Measurements from ENCODE around the gene KCNQ1.

Gene KCNQ1

DNA sequence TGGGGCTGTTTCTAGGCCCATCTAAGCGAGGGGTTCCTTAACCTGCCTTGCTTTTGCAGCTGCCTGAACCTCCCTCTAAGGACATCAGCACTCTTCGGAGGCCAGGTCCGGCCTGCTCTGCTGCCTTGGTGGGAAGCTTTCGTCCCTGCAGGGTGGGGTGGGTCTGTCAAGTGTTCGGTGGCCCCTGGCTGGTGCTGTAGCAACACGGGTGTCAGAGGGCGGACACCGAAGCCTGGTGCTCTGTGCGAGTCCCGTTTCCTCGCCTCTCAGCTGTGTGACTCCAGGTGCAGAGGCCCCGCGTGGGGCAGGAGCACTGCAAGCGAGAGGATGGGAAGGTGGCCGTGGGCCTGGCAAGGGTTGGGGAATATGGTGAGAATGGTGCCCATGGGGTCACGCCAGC lies 376.2 kb downstream of the KCNQ1 start:
- DNase-seq: no peak

- DNase-seq: no peak
These were observed 377.1 kb downstream of the KCNQ1 start for GRCh38 chr11:2821891-2822290.

GRCh38 chr11:2824851-2825250 lies 380.0 kb downstream of the KCNQ1 start:
- no peak for DNase-seq

DNA sequence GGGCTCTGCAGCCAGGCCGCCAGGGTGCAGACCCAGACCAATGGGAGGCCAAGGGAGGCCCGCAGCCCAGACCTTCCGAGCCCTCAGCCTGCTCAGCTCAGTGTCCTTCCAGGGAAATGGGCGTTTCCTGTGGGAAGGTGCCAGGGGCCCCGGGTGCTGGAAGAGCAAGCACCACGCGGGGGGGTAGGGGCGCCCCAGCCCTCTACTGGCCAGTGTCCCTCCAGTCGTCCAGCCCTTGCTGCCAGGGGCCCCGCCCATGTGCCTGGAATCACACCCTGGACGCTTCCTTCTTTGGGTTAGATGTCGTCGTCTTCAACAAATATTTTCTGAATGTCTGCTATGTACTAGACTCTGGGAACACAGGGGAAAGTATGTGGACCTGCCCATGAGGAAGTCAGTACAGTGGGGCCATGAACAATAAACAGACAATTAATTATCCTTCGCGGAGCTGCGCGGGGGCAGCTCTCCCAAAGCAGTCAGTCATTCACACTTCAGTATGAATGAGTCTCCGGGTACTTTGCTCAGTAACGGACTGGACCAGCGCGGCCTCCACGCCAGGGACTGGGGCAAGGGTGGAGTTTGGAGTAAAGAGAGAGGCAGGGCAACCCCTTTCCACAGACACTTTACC lies 380.6 kb downstream of the KCNQ1 start:
- DNase-seq: no peak

- peak; percentile 83 for DNase-seq
These were observed 381.3 kb downstream of the KCNQ1 start for GRCh38 chr11:2825889-2826678.

GRCh38 chr11:2826679-2827056 lies 381.9 kb downstream of the KCNQ1 start:
- no peak for DNase-seq

DNA sequence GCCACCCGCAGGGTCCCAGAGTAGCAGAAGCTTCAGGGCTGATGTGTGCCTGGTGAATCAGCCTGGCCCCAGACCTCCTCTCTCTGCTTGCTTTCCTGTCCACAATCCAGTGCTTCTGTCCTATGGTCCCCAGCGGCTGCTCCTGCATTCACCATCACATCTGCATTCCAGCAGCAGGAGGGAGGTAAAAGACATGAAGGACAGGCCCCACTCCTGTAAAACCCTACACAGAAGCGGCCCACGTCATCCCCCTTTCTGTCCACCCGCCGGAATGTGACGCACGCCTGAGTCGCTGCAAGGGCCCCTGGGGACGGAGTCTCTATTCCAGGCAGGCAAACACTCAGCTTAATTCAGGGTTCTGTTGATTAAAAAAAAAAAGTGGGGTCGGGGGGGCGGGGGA lies 382.4 kb downstream of the KCNQ1 start:
- DNase-seq: no peak

DNA sequence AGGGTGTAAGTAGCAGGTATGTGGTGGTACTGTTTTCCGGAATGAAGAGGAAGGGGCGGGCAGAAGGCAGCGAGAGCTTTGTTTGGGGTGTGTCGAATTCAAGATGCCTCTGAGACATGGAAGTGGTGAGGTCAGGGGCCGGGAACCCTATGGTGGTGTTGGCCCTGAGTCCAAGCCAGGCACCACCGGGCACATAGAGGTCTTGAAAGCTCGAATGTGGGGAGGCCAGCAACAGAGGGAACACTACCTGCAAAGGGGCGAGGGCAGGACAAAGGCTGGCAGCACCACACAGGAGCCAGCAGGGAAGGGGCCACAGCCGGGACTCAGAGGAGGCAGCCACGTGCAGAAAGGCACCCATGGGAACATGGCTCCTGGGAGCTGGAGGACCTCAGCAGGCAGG lies 383.0 kb downstream of the KCNQ1 start:
- DNase-seq: no peak

GRCh38 chr11:2828585-2829330 lies 383.9 kb downstream of the KCNQ1 start:
- no peak for DNase-seq

DNA sequence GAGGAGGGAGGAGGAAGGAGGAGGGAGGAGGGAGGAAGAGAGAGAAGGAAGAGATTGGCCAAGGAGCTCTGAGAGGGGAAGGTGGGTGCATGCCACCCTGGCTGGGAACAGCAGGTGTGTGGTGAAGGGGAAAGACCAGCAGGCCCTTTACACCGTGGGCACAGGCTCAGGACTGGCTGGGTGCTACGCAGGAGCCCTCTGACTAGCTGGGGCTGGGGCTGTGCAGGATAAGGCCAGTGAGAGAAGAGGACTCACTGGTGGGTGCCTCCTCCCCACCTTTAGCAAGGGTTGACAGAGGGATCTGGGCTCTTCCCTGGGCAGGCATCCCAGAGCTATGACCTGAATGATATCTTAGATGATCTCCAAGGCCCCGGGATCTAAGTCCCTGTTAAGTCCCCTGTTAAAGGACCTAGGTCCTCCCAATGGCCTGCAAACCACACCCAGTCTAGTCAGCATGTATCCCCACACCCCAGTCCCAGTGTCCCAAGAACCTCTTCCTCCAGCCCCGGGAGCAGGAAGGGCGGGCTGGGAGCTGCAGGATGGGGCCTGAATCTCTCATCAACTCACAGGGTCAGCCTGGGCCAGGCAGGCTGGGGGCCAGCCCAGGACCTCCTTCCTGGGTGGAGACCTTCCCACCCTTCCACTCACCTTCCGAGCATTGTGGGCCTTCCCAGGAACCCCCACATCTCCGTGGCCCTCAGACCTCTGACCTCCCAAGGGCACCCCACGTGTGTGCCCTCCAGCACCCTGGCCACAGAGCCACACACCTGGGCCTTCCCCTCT lies 385.4 kb downstream of the KCNQ1 start:
- no peak for DNase-seq

DNA sequence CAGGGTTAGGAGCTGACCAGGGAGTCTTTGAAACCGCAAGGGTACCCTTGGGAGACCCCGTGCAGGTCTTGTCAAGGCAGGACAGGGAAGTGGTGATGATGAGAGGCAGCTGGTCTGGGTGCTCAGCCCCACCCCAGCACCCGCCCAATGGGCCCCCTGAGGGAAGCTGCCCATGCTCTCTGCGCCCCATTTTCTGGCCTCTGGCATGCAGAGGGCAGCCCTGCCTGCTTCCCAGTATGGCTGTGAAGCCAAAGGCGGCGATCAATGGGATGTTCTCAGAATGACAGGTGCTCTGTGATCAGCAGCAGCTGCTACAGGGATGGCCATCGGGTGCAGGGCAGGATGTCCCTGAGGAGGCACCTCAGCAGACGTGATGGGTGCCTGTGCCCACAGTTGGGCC lies 386.1 kb downstream of the KCNQ1 start:
- no peak for DNase-seq

GRCh38 chr11:2831781-2832532 lies 387.1 kb downstream of the KCNQ1 start:
- no peak for DNase-seq

DNA sequence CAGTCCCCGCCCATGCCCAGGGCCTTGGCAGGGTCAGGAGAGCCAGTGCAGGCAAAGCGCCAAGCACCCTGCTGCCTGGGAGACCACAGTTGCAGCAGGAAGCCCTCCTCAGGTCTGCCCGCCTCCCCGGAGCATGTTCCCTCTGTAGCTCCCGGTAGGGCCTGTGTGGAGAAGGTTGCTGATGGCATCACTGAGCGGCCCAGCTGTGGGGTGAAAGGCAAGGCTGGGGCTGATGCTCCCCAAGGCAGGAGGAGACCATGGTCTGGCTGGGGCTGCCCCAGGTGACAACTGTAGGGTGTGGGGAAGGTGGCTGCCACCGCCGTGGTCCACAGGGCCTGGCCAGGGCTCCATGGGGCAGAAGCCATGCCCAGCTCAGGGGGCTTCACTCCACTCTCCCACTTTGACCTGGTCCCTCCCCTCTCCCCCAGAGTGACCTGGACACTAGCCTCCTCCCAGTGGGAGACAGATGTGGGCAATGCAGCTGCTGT lies 387.8 kb downstream of the KCNQ1 start:
- no peak for DNase-seq

GRCh38 chr11:2833051-2833715 lies 388.4 kb downstream of the KCNQ1 start:
- no peak for DNase-seq

DNA sequence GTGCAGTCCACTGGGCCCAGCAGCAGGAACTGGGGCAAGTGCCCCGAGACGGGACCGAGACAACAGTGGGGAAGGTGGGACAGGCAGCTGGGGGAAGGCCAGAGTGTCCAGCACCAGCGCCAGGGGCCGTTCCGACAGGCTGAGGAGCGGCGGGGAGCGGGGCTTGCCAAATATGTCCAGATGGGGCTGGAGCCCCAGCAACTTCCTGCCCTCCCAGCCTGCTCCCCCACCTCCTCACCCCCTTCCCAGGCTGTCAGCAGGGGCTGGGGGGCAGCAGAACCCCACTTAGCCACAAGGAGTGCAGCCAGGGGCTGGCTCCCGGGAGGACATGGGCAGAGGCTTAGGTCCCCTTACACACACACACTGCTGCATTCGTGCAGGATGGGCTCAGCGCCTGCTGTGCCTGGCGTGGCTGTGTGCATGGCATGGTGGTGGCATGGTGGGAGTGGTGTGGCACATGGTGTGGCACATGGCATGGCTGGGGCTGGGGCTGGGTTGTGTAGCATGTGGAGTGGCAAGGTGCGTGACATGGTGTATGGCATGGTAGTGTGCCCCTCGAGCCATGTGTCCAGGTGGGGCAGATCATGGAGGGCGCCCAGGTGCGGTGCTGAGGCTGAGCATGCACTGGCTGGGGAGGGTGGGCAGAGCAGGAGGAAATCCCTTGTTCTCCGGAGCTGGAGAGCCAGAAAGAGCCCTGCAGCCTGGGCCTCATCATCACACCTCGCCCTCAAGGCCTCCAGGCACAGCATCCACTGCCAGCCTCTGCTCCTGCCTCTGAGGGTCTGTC lies 389.1 kb downstream of the KCNQ1 start:
- DNase-seq: no peak

- DNase-seq: no peak
These were observed 389.9 kb downstream of the KCNQ1 start for GRCh38 chr11:2834503-2835273.

DNA sequence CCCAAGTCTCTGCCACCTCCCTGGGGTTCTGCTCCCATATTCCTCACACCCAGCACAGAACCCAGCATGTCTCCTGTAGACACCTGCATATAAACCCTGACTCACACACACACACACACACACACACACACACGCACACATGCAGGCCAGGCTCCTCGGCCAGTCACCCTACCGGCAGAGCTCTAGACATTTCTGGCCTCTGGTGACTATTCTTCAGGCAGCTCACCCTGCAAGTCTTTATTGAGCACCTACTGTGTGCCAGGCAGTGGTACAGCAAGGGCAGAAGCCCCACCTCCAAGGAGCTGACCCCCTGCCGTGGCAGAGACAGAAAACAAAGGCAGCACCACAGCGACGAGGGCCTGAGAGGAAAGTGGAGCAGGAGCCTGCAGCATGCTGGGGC lies 390.5 kb downstream of the KCNQ1 start:
- DNase-seq: no peak

DNA sequence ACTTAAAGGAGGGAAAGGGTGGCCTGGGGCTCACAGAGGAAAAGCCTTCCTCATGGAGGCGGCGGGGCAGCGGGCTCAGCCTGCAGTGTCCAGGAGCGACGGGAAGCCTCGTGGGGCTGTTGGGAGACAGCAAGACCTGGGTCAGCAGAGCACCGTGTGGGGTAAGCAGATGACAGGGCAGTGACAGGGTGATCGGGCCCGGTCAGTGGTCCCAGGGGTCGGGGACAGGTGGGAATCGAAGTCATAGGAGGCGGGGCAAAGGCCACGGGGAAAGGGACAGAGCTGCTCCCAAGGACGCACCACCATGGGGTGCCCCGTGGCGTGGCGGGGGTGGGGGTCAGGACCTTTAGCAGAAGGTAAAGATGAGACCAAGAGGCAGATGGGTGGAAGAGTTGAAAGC lies 390.9 kb downstream of the KCNQ1 start:
- no peak for DNase-seq

- no peak for DNase-seq
These were observed 391.7 kb downstream of the KCNQ1 start for GRCh38 chr11:2836315-2837095.

Measured in amniotic stem cell (primary cell).